Fibroblast of peridontal ligament (primary cell): ENCODE results near the gene FLT1.
A peak's percentile ranks its signal among the peaks of the same experiment; 100 is the strongest.

Experiments
- DNase-seq: peaks from one replicate; pipeline ENCODE4 v3.0.0-alpha.2; 2010; ENCODE audit errors: extremely low read depth

Gene FLT1

GRCh38 chr13:28319528-28319927, 175.4 kb downstream of the FLT1 start:
- DNase-seq = no peak

GRCh38 chr13:28318496-28318895, 176.4 kb downstream of the FLT1 start:
- DNase-seq = no peak

- no peak for DNase-seq
Measured at GRCh38 chr13:28316836-28317235, 178.1 kb downstream of the FLT1 start.

GRCh38 chr13:28316129-28316528, 178.8 kb downstream of the FLT1 start:
- no peak for DNase-seq

GRCh38 chr13:28314879-28315278, 180.0 kb downstream of the FLT1 start:
- DNase-seq = no peak

- peak; percentile 50 for DNase-seq
Measured at GRCh38 chr13:28313579-28313978, 181.3 kb downstream of the FLT1 start.

GRCh38 chr13:28306325-28306724, 188.6 kb downstream of the FLT1 start:
- DNase-seq = no peak

- no peak for DNase-seq
Measured at GRCh38 chr13:28301839-28302238, 193.1 kb downstream of the FLT1 start.

- peak; percentile 31 for DNase-seq
Measured at GRCh38 chr13:28299916-28300315, 195.0 kb downstream of the FLT1 start.

- DNase-seq = no peak
Measured at GRCh38 chr13:28297341-28297740, 197.6 kb downstream of the FLT1 start.

GRCh38 chr13:28286263-28286662, 208.7 kb downstream of the FLT1 start:
- no peak for DNase-seq

GRCh38 chr13:28283600-28283999, 211.3 kb downstream of the FLT1 start:
- no peak for DNase-seq

- no peak for DNase-seq
Measured at GRCh38 chr13:28282451-28282850, 212.5 kb downstream of the FLT1 start.

- DNase-seq = no peak
Measured at GRCh38 chr13:28273919-28274318, 221.0 kb downstream of the FLT1 start.

- no peak for DNase-seq
Measured at GRCh38 chr13:28271056-28271840, 223.7 kb downstream of the FLT1 start.

- peak; percentile 10 for DNase-seq
Measured at GRCh38 chr13:28268800-28269223, 226.1 kb downstream of the FLT1 start.

- no peak for DNase-seq
Measured at GRCh38 chr13:28267497-28267896, 227.4 kb downstream of the FLT1 start.

- DNase-seq = no peak
Measured at GRCh38 chr13:28258417-28258816, 236.5 kb downstream of the FLT1 start.

- no peak for DNase-seq
Measured at GRCh38 chr13:28257305-28257704, 237.6 kb downstream of the FLT1 start.

GRCh38 chr13:28252547-28252946, 242.4 kb downstream of the FLT1 start:
- DNase-seq = no peak

GRCh38 chr13:28251466-28251865, 243.5 kb downstream of the FLT1 start:
- DNase-seq = no peak

GRCh38 chr13:28250542-28250941, 244.4 kb downstream of the FLT1 start:
- no peak for DNase-seq
